Esophagus squamous epithelium (tissue), 4 donors: Measurements from ENCODE around the gene CRB2.

Experiments
- CTCF ChIP-seq, 6 experiments: fragments of 450-650 bp in 4 of 6; fragments of 200-600 bp in 2 of 6; sonication (generic) in 2 of 6; IDR thresholded peaks; one replicate each; pipeline ENCODE4 v1.5.1; 2016 to 2019; ENCODE audit warnings: antibody characterized with exemption in 6 of 6, mild to moderate bottlenecking in 4 of 6, moderate library complexity in 4 of 6
- POLR2A ChIP-seq, 4 donors: fragments of 450-650 bp; IDR thresholded peaks; one replicate each; pipeline ENCODE4 v1.6.1; 2017; ENCODE audit warnings: antibody characterized with exemption in 4 of 4, mild to moderate bottlenecking in 4 of 4, moderate library complexity in 3 of 4

GRCh38 chr9:123411636-123412035, 55.6 kb downstream of the CRB2 start:
- TF ChIP-seq CTCF (IDR thresholded peaks at IDR 0.05) (no peak), POLR2A (IDR thresholded peaks at IDR 0.05) (no peak)
